ENCODE measurements around the gene NADK. TPM values are rescaled to one million over a fixed set of nuclear protein-coding genes. Genes with fewer than 3 reads are reported as not detected.
"Not testable (repeated sequence)": the region's sequence is repeated elsewhere in the genome, so short reads cannot be mapped to it uniquely, and the experiment has no call there.

NADK gene
- total and polyA plus RNA-seq, 10 of the 15 experiments (the other 5 are each of a cell fraction or from before 2014, with no cell fraction given), result 1.1 to 93.2 (median 46.9) TPM

DNA sequence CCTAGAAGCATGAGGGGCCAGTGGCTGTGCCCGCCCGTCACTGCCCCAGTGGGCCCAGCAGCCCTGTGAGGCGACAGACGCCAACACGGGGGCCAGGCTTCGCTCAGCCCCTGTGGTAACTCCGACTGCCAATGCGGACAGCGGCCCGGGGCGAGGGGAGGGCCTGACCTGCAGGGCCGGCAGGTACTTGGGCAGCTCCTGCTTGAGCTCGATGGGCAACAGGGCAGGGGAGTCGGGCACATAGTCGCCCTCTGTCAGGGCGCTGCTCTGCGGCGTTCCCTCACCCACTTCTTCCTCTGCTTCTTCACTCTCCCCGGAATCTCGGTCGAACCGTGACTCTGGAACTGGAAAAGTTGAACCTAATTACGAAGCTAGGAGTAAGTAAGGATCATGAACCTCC is 71.0 kb downstream of the NADK start:
- 100% methylated on average over 7 of the region's 23 CpGs for WGBS (ENCODE audit: insufficient coverage, insufficient replicate concordance, low lambda C conversion rate, missing lambda C conversion rate)
- H3K4me3 ChIP-seq; H3K36me3 ChIP-seq (ENCODE audit: control insufficient read depth in 2 of 2, insufficient read depth in 2 of 2, low read length in 1 of 2); CTCF ChIA-PET; FAIRE-seq; H3K4me2 ChIP-seq (ENCODE audit: control insufficient read depth, insufficient read depth); H3K27me3 ChIP-seq (replicated peaks in 1 of 2; ENCODE audit: control insufficient read depth in 2 of 2, insufficient read depth in 2 of 2, low read length in 1 of 2); intact Hi-C loops (cut with micrococcal nuclease; ENCODE audit: unreplicated experiment); H3K4me1 ChIP-seq (ENCODE audit: control insufficient read depth, insufficient read depth, low read length); DNase-seq (ENCODE audit: low read depth, low spot score); ATAC-seq; H4K20me1 ChIP-seq (ENCODE audit: control insufficient read depth, insufficient read depth); H3K79me2 ChIP-seq (ENCODE audit: control insufficient read depth, insufficient read depth, low read length); H2AFZ ChIP-seq (ENCODE audit: control insufficient read depth, low read depth, low read length); BruUV-seq (replicated peaks); H3K9me3 ChIP-seq (replicated peaks; ENCODE audit: control insufficient read depth, insufficient read depth, low read length); H3K27ac ChIP-seq (ENCODE audit: control insufficient read depth, insufficient read depth); POLR2A ChIA-PET; SMC1A ChIA-PET (ENCODE audit: uncharacterized antibody, unreplicated experiment); RAD21 ChIA-PET (ENCODE audit: unreplicated experiment); in situ Hi-C loops (cut with MboI); H3K9ac ChIP-seq (ENCODE audit: control insufficient read depth, insufficient read depth, low read length): not testable (repeated sequence)

DNA sequence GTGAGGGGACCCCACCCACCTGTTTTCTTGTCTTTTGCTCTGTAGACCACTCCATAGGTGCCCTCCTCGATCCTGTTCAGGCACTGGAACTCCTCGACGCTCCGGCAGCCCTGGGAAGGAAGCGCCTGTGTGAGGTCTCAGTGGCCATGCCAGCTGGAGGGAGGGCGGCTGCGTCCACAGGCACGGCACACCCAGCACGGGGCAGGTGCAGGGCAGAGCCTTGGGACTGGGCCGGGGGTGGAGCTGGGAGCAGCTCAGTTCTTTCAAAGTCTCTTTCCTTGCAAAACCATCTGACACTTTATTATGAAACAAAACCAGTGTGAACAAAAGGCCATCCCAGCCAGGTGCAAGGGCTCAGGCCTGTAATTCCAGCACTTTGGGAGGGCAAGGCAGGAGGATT is 72.6 kb downstream of the NADK start:
- SMC1A ChIA-PET (ENCODE audit: uncharacterized antibody, unreplicated experiment); in situ Hi-C loops (cut with MboI); H2AFZ ChIP-seq (ENCODE audit: control insufficient read depth, low read depth, low read length); RAD21 ChIA-PET (ENCODE audit: unreplicated experiment); H3K9me3 ChIP-seq (replicated peaks; ENCODE audit: control insufficient read depth, insufficient read depth, low read length); CTCF ChIA-PET; H3K9ac ChIP-seq (ENCODE audit: control insufficient read depth, insufficient read depth, low read length); H3K79me2 ChIP-seq (ENCODE audit: control insufficient read depth, insufficient read depth, low read length); H3K27ac ChIP-seq (ENCODE audit: control insufficient read depth, insufficient read depth); H3K4me3 ChIP-seq; intact Hi-C loops (cut with micrococcal nuclease; ENCODE audit: unreplicated experiment); ATAC-seq; FAIRE-seq; H3K27me3 ChIP-seq (replicated peaks in 1 of 2; ENCODE audit: control insufficient read depth in 2 of 2, insufficient read depth in 2 of 2, low read length in 1 of 2); POLR2A ChIA-PET; H3K36me3 ChIP-seq (ENCODE audit: control insufficient read depth in 2 of 2, insufficient read depth in 2 of 2, low read length in 1 of 2); DNase-seq (ENCODE audit: low read depth, low spot score); H3K4me1 ChIP-seq (ENCODE audit: control insufficient read depth, insufficient read depth, low read length); H3K4me2 ChIP-seq (ENCODE audit: control insufficient read depth, insufficient read depth); BruUV-seq (replicated peaks); H4K20me1 ChIP-seq (ENCODE audit: control insufficient read depth, insufficient read depth): not testable (repeated sequence)
- no CpG with 5 or more reads among the region's 10 CpGs for WGBS (ENCODE audit: insufficient coverage, insufficient replicate concordance, low lambda C conversion rate, missing lambda C conversion rate)

DNA sequence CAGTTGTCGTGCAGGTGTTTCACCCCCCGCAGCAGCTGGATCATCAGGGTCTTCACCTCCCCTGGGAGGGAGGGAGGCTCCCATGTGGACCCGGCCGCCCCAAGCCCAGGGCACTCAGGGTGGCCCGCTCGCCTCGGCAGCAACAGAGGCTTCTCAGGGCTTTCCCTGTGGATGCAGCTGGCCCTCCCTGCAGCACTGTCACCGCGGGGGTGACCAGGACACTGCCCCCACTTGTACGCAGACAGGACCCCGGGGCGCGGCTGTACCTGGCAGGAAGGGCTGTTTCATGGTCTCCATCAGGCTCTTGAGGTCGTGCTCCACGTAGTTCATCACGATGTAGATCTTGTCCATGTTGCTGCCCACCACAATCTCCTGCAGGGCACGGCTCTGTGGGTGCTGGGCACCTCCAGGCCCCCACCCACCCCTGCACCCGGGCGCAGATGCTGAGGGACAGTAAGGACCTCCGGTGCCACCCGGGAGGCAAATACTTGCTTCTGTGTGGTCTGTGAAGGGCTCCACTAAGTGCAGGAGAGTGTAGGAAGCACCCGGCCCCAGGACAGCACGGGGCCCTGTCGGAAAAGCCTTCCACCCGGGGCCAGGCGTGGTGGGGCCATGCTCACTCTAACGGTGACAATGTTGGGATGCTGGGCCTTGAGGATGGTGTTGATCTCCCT is 73.8 kb downstream of the NADK start:
- BruUV-seq (replicated peaks); H3K4me1 ChIP-seq (ENCODE audit: control insufficient read depth, insufficient read depth, low read length); RAD21 ChIA-PET (ENCODE audit: unreplicated experiment); H3K79me2 ChIP-seq (ENCODE audit: control insufficient read depth, insufficient read depth, low read length); CTCF ChIA-PET; H3K9me3 ChIP-seq (replicated peaks; ENCODE audit: control insufficient read depth, insufficient read depth, low read length); H3K9ac ChIP-seq (ENCODE audit: control insufficient read depth, insufficient read depth, low read length); H3K4me3 ChIP-seq; FAIRE-seq; H4K20me1 ChIP-seq (ENCODE audit: control insufficient read depth, insufficient read depth); H3K27me3 ChIP-seq (replicated peaks in 1 of 2; ENCODE audit: control insufficient read depth in 2 of 2, insufficient read depth in 2 of 2, low read length in 1 of 2); H2AFZ ChIP-seq (ENCODE audit: control insufficient read depth, low read depth, low read length); DNase-seq (ENCODE audit: low read depth, low spot score); H3K36me3 ChIP-seq (ENCODE audit: control insufficient read depth in 2 of 2, insufficient read depth in 2 of 2, low read length in 1 of 2); H3K4me2 ChIP-seq (ENCODE audit: control insufficient read depth, insufficient read depth); intact Hi-C loops (cut with micrococcal nuclease; ENCODE audit: unreplicated experiment); in situ Hi-C loops (cut with MboI); ATAC-seq; POLR2A ChIA-PET; SMC1A ChIA-PET (ENCODE audit: uncharacterized antibody, unreplicated experiment); H3K27ac ChIP-seq (ENCODE audit: control insufficient read depth, insufficient read depth): not testable (repeated sequence)
- WGBS (ENCODE audit: insufficient coverage, insufficient replicate concordance, low lambda C conversion rate, missing lambda C conversion rate), result 93% methylated on average over 23 of the region's 27 CpGs
